GM19438 (cell line): ENCODE data around the gene C10orf53.

Experiments used
- ATAC-seq: cut with Tn5 transposase; IDR thresholded peaks from one replicate; pipeline ENCODE4 v1.9.1; 2021; ENCODE audit warnings: low read depth; ENCODE audit not compliant: unreplicated experiment

C10orf53 gene

GRCh38 chr10:49736564-49737113 is 57.2 kb downstream of the C10orf53 start:
- ATAC-seq = no peak

- no peak for ATAC-seq
Measured at GRCh38 chr10:49737474-49738201, 58.2 kb downstream of the C10orf53 start.

- ATAC-seq = no peak
Measured at GRCh38 chr10:49738616-49739360, 59.3 kb downstream of the C10orf53 start.

DNA sequence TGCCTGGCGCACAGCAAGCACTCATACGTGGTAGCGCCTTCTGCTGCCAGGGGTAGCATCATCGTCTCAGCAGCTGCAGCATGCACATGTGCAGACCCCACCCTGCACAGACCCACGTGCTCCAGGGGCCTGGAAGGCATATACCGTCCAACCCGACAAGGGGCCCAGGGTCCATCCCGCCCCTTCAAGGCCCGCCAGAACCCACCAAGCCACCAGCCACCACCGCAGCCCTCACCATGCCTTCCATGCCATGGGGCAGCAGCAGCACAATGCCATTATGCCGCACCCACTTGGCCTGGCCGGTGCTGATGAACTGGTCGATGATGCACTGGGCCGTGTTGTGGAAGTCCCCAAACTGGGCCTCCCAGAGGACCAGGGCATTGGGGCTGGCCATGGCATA is 60.0 kb downstream of the C10orf53 start:
- no peak for ATAC-seq

GRCh38 chr10:49740346-49741107 is 61.1 kb downstream of the C10orf53 start:
- no peak for ATAC-seq

DNA sequence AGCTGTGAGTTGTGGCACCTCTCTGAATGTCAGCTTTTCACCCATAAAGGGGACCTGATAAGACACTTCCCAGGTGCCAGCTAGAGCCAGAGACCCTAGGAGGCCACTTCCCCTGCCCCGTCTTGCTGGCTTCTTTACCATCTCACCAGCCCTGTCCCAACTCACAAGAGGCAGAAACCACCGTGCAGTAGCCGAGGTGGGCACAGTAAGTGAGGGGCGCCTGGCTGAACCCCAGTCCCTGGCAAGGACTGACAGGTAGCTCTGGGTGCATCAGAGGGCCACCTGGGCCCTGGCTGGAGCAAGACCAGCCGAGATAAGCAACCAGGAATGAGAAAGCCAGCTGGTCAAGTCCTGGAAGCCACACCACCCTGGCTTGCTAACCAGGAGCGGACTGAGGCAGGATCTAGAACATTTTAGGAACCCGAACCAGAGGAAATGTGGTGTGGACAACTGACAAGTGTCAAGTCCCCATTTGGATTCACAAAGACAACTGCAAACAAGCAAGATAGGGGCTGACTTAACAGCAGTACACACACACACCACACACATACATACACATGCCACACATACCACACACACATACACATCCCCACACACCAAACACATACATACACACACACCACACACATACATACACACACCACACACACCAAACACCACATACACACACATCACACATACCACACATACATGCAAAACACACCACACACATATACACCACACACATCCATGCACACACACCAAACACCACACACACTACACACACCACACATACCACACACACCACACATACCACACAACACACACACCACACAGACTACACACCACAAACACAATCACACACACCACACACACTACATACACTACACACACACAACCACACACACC is 61.9 kb downstream of the C10orf53 start:
- ATAC-seq = no peak

- no peak for ATAC-seq
Measured at GRCh38 chr10:49742683-49743463, 63.4 kb downstream of the C10orf53 start.

- ATAC-seq = no peak
Measured at GRCh38 chr10:49743464-49744075, 64.1 kb downstream of the C10orf53 start.

GRCh38 chr10:49744091-49744685 is 64.7 kb downstream of the C10orf53 start:
- no peak for ATAC-seq

DNA sequence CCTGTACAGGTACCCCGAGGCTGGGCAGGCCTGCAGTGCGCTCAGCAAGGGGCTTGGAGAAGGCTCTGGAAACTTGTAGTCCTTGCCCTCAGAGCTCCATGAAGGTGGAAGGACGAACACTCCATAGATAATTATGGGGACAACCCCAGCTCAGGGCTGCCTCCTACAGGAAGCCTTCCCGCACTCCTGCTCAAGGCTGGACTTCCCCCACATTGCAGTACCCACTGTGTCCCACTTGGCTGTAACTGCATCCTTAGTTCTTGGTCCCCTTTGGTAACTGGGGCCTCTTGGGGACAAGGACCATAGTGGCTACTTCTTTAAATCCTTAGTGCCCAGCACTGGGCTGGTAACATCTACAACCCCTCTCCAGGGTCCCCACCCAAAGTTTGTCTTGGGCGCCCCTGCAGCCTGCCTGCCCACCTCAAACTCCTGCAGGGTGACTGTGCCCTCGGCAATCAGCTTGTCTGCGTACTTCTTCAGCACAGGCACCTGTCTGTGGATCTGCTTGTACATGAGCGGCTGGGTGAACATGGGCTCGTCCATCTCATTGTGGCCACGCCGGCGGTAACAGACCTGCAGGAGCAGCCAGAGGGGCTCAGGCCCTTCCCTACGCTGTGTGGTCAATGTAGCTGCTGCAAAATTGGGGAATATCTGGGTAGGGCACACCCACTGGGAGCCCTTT is 65.6 kb downstream of the C10orf53 start:
- ATAC-seq = no peak

- no peak for ATAC-seq
Measured at GRCh38 chr10:49745756-49746155, 66.3 kb downstream of the C10orf53 start.

- no peak for ATAC-seq
Measured at GRCh38 chr10:49746626-49747302, 67.3 kb downstream of the C10orf53 start.
